Kidney epithelial cell (primary cell): Measurements from ENCODE around the gene OR52K1. TPM values are rescaled to one million over a fixed set of nuclear protein-coding genes. Genes with fewer than 3 reads are reported as not detected.

Experiments used
- DNase-seq: peaks from one replicate; pipeline ENCODE4 v3.0.0-alpha.2; 2010; ENCODE audit warnings: low read depth
- H3K27me3 ChIP-seq: 2 replicates; pipeline ENCODE4 v1.6.0; 2011; ENCODE audit warnings: low read length; ENCODE audit not compliant: control insufficient read depth, insufficient read depth
- H3K36me3 ChIP-seq: 2 replicates; pipeline ENCODE4 v1.5.1; 2011; ENCODE audit warnings: low read length; ENCODE audit not compliant: control insufficient read depth, insufficient read depth
- H3K4me3 ChIP-seq: 2 replicates; pipeline ENCODE4 v1.5.1; 2011; ENCODE audit warnings: low read depth, mild to moderate bottlenecking, control low read depth, low read length
- CTCF ChIP-seq: IDR thresholded peaks from 2 replicates; pipeline ENCODE4 v1.5.1; 2011; ENCODE audit warnings: mild to moderate bottlenecking, moderate library complexity, low read length, control low read depth, inconsistent platforms; ENCODE audit not compliant: insufficient read depth, poor library complexity, severe bottlenecking
- total RNA-seq: library from RNA; depleted of rRNA; stranded (reverse); fragments of >200 nt; gene quantifications from 2 replicates; pipeline ENCODE4 v1.2.3, GENCODE V29; 2015

The OR52K1 gene
- total RNA-seq, 1 donor from 2014 or later: not detected

- TF ChIP-seq CTCF: no peak
- Histone ChIP-seq H3K36me3 (no peaks in the 10 kb centered on the region), H3K27me3 (no peaks in the 10 kb centered on the region), H3K4me3 (no peak overlapping the region)
- DNase-seq: no peak
Observed at GRCh38 chr11:4464216-4465159, 18.0 kb upstream of the OR52K1 start.

GRCh38 chr11:4465407-4465806, 17.0 kb upstream of the OR52K1 start:
- DNase-seq: no peak
- no peaks in the 10 kb centered on the region for H3K27me3 ChIP-seq
- TF ChIP-seq CTCF: no peak

GRCh38 chr11:4466131-4466870, 16.1 kb upstream of the OR52K1 start:
- Histone ChIP-seq H3K36me3 (no peaks in the 10 kb centered on the region), H3K4me3 (no peak overlapping the region), H3K27me3 (no peaks in the 10 kb centered on the region)
- DNase-seq: no peak
- no peak for TF ChIP-seq CTCF

More at GRCh38 chr11:4465407-4465806, 17.0 kb upstream of the OR52K1 start:
- Histone ChIP-seq H3K36me3 (no peaks in the 10 kb centered on the region), H3K4me3 (no peak overlapping the region)

- no peak for TF ChIP-seq CTCF
- DNase-seq: no peak
- no peaks in the 10 kb centered on the region for H3K36me3 ChIP-seq
- no peaks in the 10 kb centered on the region for H3K27me3 ChIP-seq
- H3K4me3 ChIP-seq: no peak overlapping the region
Observed at GRCh38 chr11:4466871-4467442, 15.5 kb upstream of the OR52K1 start.

GRCh38 chr11:4467811-4468606, 14.4 kb upstream of the OR52K1 start:
- Histone ChIP-seq H3K36me3 (no peaks in the 10 kb centered on the region), H3K27me3 (no peaks in the 10 kb centered on the region), H3K4me3 (no peak overlapping the region)
- no peak for DNase-seq
- TF ChIP-seq CTCF: no peak
